Keratinocyte (primary cell): ENCODE measurements around the gene ADCY7. TPM values are rescaled to one million over a fixed set of nuclear protein-coding genes. Genes with fewer than 3 reads are reported as not detected.

Experiments used
- DNase-seq: peaks from one replicate; pipeline ENCODE4 v3.0.0-alpha.2; 2011; ENCODE audit warnings: low read depth, missing footprints, low spot score
- FAIRE-seq: peaks from 2 replicates; lab custom pipeline; 2011; peaks lifted over from hg19 to GRCh38; lab: Jason Lieb, UNC
- H2AFZ ChIP-seq: 2 replicates; pipeline ENCODE4 v1.6.0; 2012; ENCODE audit warnings: low read length, control low read depth, inconsistent platforms; ENCODE audit not compliant: control insufficient read depth
- H3K27ac ChIP-seq: 2 replicates; pipeline ENCODE4 v1.5.1; 2011; ENCODE audit warnings: low read length; ENCODE audit not compliant: control insufficient read depth, insufficient read depth
- H3K27me3 ChIP-seq: 3 replicates; pipeline ENCODE4 v1.6.0; 2011; ENCODE audit warnings: low read length; ENCODE audit not compliant: control insufficient read depth, insufficient read depth; ENCODE audit errors: extremely low read depth
- H3K36me3 ChIP-seq, 2 experiments: 2 replicates in 1 of 2; 3 replicates in 1 of 2; pipeline ENCODE4 v1.5.1; 2011; ENCODE audit warnings: low read length in 2 of 2, mild to moderate bottlenecking in 1 of 2; ENCODE audit not compliant: control insufficient read depth in 2 of 2, insufficient read depth in 2 of 2; ENCODE audit errors: extremely low read depth in 1 of 2
- H3K4me1 ChIP-seq: 3 replicates; pipeline ENCODE4 v1.5.1; 2011; ENCODE audit warnings: low read length; ENCODE audit not compliant: control insufficient read depth, insufficient read depth; ENCODE audit errors: extremely low read depth
- H3K4me2 ChIP-seq: 3 replicates; pipeline ENCODE4 v1.6.0; 2011; ENCODE audit warnings: low read depth, low read length; ENCODE audit not compliant: control insufficient read depth, insufficient read depth; ENCODE audit errors: extremely low read depth
- H3K4me3 ChIP-seq, 3 experiments: fragments of 200-600 bp in 1 of 3; sonication (generic) in 1 of 3; 2 replicates in 2 of 3; 3 replicates in 1 of 3; pipeline ENCODE4 v1.5.1; 2011 to 2016; ENCODE audit warnings: low read length in 3 of 3, mild to moderate bottlenecking in 3 of 3, control low read depth in 2 of 3, inconsistent platforms in 1 of 3, low read depth in 1 of 3, mixed read lengths in 1 of 3, mixed run types in 1 of 3, moderate library complexity in 1 of 3; ENCODE audit not compliant: control insufficient read depth in 2 of 3, insufficient read depth in 2 of 3; ENCODE audit errors: extremely low read depth in 1 of 3
- H3K79me2 ChIP-seq: 2 replicates; pipeline ENCODE4 v1.6.0; 2012; ENCODE audit warnings: low read length; ENCODE audit not compliant: control insufficient read depth, insufficient read depth
- H3K9ac ChIP-seq: 3 replicates; pipeline ENCODE4 v1.6.0; 2011; ENCODE audit warnings: low read length; ENCODE audit not compliant: control insufficient read depth, insufficient read depth; ENCODE audit errors: extremely low read depth
- H3K9me1 ChIP-seq: 3 replicates; pipeline ENCODE4 v1.6.0; 2011; ENCODE audit warnings: low read length; ENCODE audit not compliant: control insufficient read depth, insufficient read depth; ENCODE audit errors: extremely low read depth
- H3K9me3 ChIP-seq: 2 replicates; pipeline ENCODE4 v1.5.1; 2012; ENCODE audit warnings: low read depth, low read length; ENCODE audit not compliant: control insufficient read depth
- H4K20me1 ChIP-seq: 3 replicates; pipeline ENCODE4 v1.6.0; 2011; ENCODE audit warnings: low read length; ENCODE audit not compliant: control insufficient read depth, insufficient read depth; ENCODE audit errors: extremely low read depth
- CTCF ChIP-seq, 3 experiments: IDR thresholded peaks in 1 of 3; conservative IDR thresholded peaks in 1 of 3; optimal IDR thresholded peaks in 1 of 3; 2 replicates in 2 of 3; 3 replicates in 1 of 3; pipeline versions ENCODE3 to v1.5.1; 2011; ENCODE audit warnings: low read length in 3 of 3, mild to moderate bottlenecking in 3 of 3, moderate library complexity in 2 of 3, control low read depth in 1 of 3, inconsistent platforms in 1 of 3; ENCODE audit not compliant: insufficient read depth in 2 of 3; ENCODE audit errors: extremely low read depth in 1 of 3
- EZH2 ChIP-seq: IDR thresholded peaks from one replicate; pipeline ENCODE4 v1.6.1; 2012; ENCODE audit warnings: inconsistent platforms, mild to moderate bottlenecking, low read length, moderate library complexity
- dilution Hi-C: fragments of 300-500 bp; cut with MboI; formaldehyde crosslinking; loops from one replicate; pipeline ENCODE4 v1.7.0; 2020; ENCODE audit warnings: low sequenced_read_pairs; ENCODE audit not compliant: extremely low pct_ligation_motif_present
- polyA plus RNA-seq, 5 experiments: library from polyadenylated mRNA; depleted of rRNA in 3 of 5; stranded (reverse) in 3 of 5; stranded (forward) in 1 of 5; unstranded in 1 of 5; fragments of >200 nt; gene quantifications; 1 replicate in 1 of 5; 2 replicates in 3 of 5; 3 replicates in 1 of 5; pipeline versions ENCODE4 v1.2.1 to v1.2.3, GENCODE V29; 2011 to 2012; ENCODE audit warnings: missing spikeins in 2 of 5, low read depth in 1 of 5, low replicate concordance in 1 of 5

Gene ADCY7
- polyA plus RNA-seq, 1 donor (not counting 4 experiments of a cell fraction or from before 2014, with no cell fraction given): 5.1 TPM

GRCh38 chr16:50276326-50276640 is 9.9 kb downstream of the ADCY7 start:
- Histone ChIP-seq H2AFZ (no peak overlapping the region), H3K4me3 (no peak overlapping the region), H3K27ac (no peak overlapping the region), H3K4me1 (no peaks in the 10 kb centered on the region), H3K9me1 (no peaks in the 10 kb centered on the region), H3K36me3 (peaks cover 0 to 1% of the 10 kb centered on the region in 2 experiments), H3K4me2 (no peak overlapping the region), H3K9me3 (no peaks in the 10 kb centered on the region), H3K27me3 (no peaks in the 10 kb centered on the region), H3K9ac (no peak overlapping the region), H3K79me2 (no peaks in the 10 kb centered on the region), H4K20me1 (no peaks in the 10 kb centered on the region)
- TF ChIP-seq EZH2: no peak
- no peak for TF ChIP-seq CTCF (optimal IDR thresholded peaks at IDR 0.05 in 1 of 3, IDR thresholded peaks at IDR 0.05 in 1 of 3, conservative IDR thresholded peaks at IDR 0.05 in 1 of 3; ENCODE audit: extremely low read depth in 1 of 3, insufficient read depth in 2 of 3, low read length in 3 of 3)
- no peak for FAIRE-seq
- dilution Hi-C loops: no loop called here
- DNase-seq: no peak

- peaks cover 0 to 1% of the 10 kb centered on the region in 2 experiments for H3K36me3 ChIP-seq
- FAIRE-seq (no peak), DNase-seq (no peak)
- no peaks in the 10 kb centered on the region for H3K9me3 ChIP-seq
- H3K9ac ChIP-seq: no peak overlapping the region
- no peaks in the 10 kb centered on the region for H3K79me2 ChIP-seq
- dilution Hi-C loops: no loop called here
- no peaks in the 10 kb centered on the region for H3K9me1 ChIP-seq
- no peaks in the 10 kb centered on the region for H3K27me3 ChIP-seq
- H4K20me1 ChIP-seq: no peaks in the 10 kb centered on the region
- no peak overlapping the region for H2AFZ ChIP-seq
- no peak overlapping the region for H3K4me2 ChIP-seq
- H3K27ac ChIP-seq: no peak overlapping the region
- no peak overlapping the region for H3K4me3 ChIP-seq
- TF ChIP-seq EZH2: no peak
- TF ChIP-seq CTCF (optimal IDR thresholded peaks at IDR 0.05 in 1 of 3, IDR thresholded peaks at IDR 0.05 in 1 of 3, conservative IDR thresholded peaks at IDR 0.05 in 1 of 3; ENCODE audit: extremely low read depth in 1 of 3, insufficient read depth in 2 of 3, low read length in 3 of 3): no peak
- H3K4me1 ChIP-seq: no peaks in the 10 kb centered on the region
Observed at GRCh38 chr16:50276801-50277555, 10.6 kb downstream of the ADCY7 start.
